HG03565 (cell line): ENCODE data around the gene HBQ1.
"Not testable (repeated sequence)": the region's sequence is repeated elsewhere in the genome, so short reads cannot be mapped to it uniquely, and the experiment has no call there.

Experiments
- ATAC-seq: cut with Tn5 transposase; IDR thresholded peaks from one replicate; pipeline ENCODE4 v1.9.1; 2021; ENCODE audit warnings: mild to moderate bottlenecking, moderate library complexity; ENCODE audit not compliant: unreplicated experiment

HBQ1 gene

GRCh38 chr16:180101-180675 is at the start of gene HBQ1:
Gene HBQ1 (plus strand): TSS chr16:180459. CDS start chr16:180487, 28 bp downstream.
- ATAC-seq: no peak

GRCh38 chr16:130533-131173 is 49.6 kb upstream of the HBQ1 start:
- no peak for ATAC-seq

- ATAC-seq: no peak
These were observed 48.1 kb upstream of the HBQ1 start for GRCh38 chr16:132120-132519.

- ATAC-seq: no peak
These were observed 46.5 kb upstream of the HBQ1 start for GRCh38 chr16:133716-134115.

GRCh38 chr16:138049-138417 is 42.2 kb upstream of the HBQ1 start:
- no peak for ATAC-seq

- no peak for ATAC-seq
These were observed 39.9 kb upstream of the HBQ1 start for GRCh38 chr16:140175-140857.

GRCh38 chr16:142405-142967 is 37.8 kb upstream of the HBQ1 start:
- ATAC-seq: no peak

GRCh38 chr16:143047-143446 is 37.2 kb upstream of the HBQ1 start:
- ATAC-seq: no peak

- ATAC-seq: no peak
These were observed 36.8 kb upstream of the HBQ1 start for GRCh38 chr16:143456-143855.

GRCh38 chr16:144797-145252 is 35.4 kb upstream of the HBQ1 start:
- ATAC-seq: no peak

GRCh38 chr16:146646-147045 is 33.6 kb upstream of the HBQ1 start:
- no peak for ATAC-seq

- no peak for ATAC-seq
These were observed 31.1 kb upstream of the HBQ1 start for GRCh38 chr16:149024-149660.

GRCh38 chr16:152141-153128 is 27.8 kb upstream of the HBQ1 start, which contains the start of gene HBZ:
Gene HBZ (plus strand): TSS chr16:152644. CDS start chr16:152910, 266 bp downstream.
- ATAC-seq: no peak

GRCh38 chr16:153129-153521 is 27.1 kb upstream of the HBQ1 start:
- ATAC-seq: not testable (repeated sequence)

GRCh38 chr16:153550-154216 is 26.6 kb upstream of the HBQ1 start:
- not testable (repeated sequence) for ATAC-seq

- ATAC-seq: no peak
These were observed 25.8 kb upstream of the HBQ1 start for GRCh38 chr16:154217-155030.

- no peak for ATAC-seq
These were observed 25.2 kb upstream of the HBQ1 start for GRCh38 chr16:155031-155398.

GRCh38 chr16:159136-159849 is 21.0 kb upstream of the HBQ1 start:
- ATAC-seq: no peak
